Uterus (tissue), 2 donors: Measurements from ENCODE around the gene IFI27L2.

Experiments
- POLR2A ChIP-seq, 2 donors: fragments of 450-650 bp; IDR thresholded peaks; one replicate each; pipeline ENCODE4 v1.6.1; 2016; ENCODE audit warnings: antibody characterized with exemption in 2 of 2, mild to moderate bottlenecking in 1 of 2, moderate library complexity in 1 of 2
- TF ChIP-seq, protein P1 (sequence below), 4 experiments: fragments of 200-600 bp in 2 of 4; fragments of 450-650 bp in 2 of 4; sonication (generic) in 2 of 4; IDR thresholded peaks; one replicate each; pipeline ENCODE4 v1.5.1; 2016 to 2019; ENCODE audit warnings: antibody characterized with exemption in 4 of 4, mild to moderate bottlenecking in 2 of 4, moderate library complexity in 1 of 4

DNA sequence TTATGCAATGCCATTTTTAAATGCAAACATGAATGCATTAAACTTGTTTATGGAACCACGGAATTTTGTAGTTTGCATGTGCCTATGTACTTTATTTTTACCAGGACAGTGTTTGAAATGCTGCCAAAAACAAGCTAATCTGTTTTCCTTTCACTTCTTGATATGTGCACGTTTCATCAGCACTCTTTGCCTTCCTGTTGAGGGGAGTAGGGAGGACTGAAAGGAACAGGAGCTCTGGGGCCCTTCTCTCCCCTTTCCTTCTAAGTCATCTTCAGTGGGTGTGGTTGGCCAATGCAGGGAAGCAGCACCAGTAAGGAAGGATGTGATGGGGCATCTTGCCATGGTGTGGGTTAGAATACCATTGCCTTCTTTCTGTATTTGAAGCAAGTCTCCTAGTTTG lies 32.6 kb upstream of the IFI27L2 start:
- no peak for TF ChIP-seq POLR2A (IDR thresholded peaks at IDR 0.05)
- TF ChIP-seq, protein P1, sequence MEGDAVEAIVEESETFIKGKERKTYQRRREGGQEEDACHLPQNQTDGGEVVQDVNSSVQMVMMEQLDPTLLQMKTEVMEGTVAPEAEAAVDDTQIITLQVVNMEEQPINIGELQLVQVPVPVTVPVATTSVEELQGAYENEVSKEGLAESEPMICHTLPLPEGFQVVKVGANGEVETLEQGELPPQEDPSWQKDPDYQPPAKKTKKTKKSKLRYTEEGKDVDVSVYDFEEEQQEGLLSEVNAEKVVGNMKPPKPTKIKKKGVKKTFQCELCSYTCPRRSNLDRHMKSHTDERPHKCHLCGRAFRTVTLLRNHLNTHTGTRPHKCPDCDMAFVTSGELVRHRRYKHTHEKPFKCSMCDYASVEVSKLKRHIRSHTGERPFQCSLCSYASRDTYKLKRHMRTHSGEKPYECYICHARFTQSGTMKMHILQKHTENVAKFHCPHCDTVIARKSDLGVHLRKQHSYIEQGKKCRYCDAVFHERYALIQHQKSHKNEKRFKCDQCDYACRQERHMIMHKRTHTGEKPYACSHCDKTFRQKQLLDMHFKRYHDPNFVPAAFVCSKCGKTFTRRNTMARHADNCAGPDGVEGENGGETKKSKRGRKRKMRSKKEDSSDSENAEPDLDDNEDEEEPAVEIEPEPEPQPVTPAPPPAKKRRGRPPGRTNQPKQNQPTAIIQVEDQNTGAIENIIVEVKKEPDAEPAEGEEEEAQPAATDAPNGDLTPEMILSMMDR (IDR thresholded peaks at IDR 0.05), result no peak
